ENCODE data around the gene PDE8B.

GRCh38 chr5:77302653-77303052 lies 92.2 kb downstream of the PDE8B start:
- TF ChIP-seq TARDBP (IDR thresholded peaks at IDR 0.05) (no peak), SP1 (IDR thresholded peaks at IDR 0.05) (no peak), FOXM1 (IDR thresholded peaks at IDR 0.05; ENCODE audit: borderline replicate concordance) (no peak), SUZ12 (IDR thresholded peaks at IDR 0.05) (no peak), ARNT (IDR thresholded peaks at IDR 0.05) (no peak), NFRKB (IDR thresholded peaks at IDR 0.05) (no peak), HDGF (IDR thresholded peaks at IDR 0.05; ENCODE audit: borderline replicate concordance) (no peak), BHLHE40 (IDR thresholded peaks at IDR 0.05; ENCODE audit: borderline replicate concordance) (no peak), ZNF384 (IDR thresholded peaks at IDR 0.05) (no peak), FOXK2 (IDR thresholded peaks at IDR 0.05) (no peak), FOXA1 (IDR thresholded peaks at IDR 0.05) (no peak), CTBP1 (IDR thresholded peaks at IDR 0.05; ENCODE audit: borderline replicate concordance) (no peak)
